Measurements from ENCODE around the gene SMIM22.

SMIM22 gene

DNA sequence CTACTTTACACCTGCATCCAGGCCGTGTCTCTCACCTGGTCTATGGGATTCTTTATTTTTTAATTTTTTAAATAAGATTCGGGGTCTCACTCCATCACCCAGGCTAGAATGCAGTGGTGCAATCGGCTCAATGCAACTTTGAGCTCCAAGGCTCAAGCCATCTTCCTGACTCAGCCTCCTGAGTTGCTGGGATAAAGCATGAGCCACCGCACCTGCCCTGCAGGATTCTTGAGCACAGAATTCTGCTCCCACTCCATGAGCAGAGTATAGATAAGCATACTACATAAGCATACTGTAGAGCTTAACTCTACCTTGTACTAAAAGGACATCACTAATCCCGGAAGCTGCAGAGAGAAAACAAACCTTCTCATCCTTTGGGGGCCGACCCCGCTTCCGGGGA, 36.4 kb downstream of the SMIM22 start:
- H3K27ac ChIP-seq (ENCODE audit: low read length), result no peak overlapping the region
- H3K4me3 ChIP-seq (ENCODE audit: low read depth in 1 of 2, low read length in 2 of 2), result no peak overlapping the region
- H3K4me1 ChIP-seq (ENCODE audit: control insufficient read depth in 1 of 2, insufficient read depth in 2 of 2, low read length in 2 of 2), result peaks cover 0 to 15% of the 10 kb centered on the region in 2 donors
- H3K9me3 ChIP-seq (ENCODE audit: control insufficient read depth in 1 of 2, low read length in 2 of 2), result no peaks in the 10 kb centered on the region
- peaks cover 40 to 65% of the 10 kb centered on the region in 2 donors for H3K36me3 ChIP-seq (ENCODE audit: control insufficient read depth in 1 of 2, insufficient read depth in 2 of 2, low read length in 2 of 2)
- no peaks in the 10 kb centered on the region for H3K27me3 ChIP-seq (ENCODE audit: low read depth, low read length)

DNA sequence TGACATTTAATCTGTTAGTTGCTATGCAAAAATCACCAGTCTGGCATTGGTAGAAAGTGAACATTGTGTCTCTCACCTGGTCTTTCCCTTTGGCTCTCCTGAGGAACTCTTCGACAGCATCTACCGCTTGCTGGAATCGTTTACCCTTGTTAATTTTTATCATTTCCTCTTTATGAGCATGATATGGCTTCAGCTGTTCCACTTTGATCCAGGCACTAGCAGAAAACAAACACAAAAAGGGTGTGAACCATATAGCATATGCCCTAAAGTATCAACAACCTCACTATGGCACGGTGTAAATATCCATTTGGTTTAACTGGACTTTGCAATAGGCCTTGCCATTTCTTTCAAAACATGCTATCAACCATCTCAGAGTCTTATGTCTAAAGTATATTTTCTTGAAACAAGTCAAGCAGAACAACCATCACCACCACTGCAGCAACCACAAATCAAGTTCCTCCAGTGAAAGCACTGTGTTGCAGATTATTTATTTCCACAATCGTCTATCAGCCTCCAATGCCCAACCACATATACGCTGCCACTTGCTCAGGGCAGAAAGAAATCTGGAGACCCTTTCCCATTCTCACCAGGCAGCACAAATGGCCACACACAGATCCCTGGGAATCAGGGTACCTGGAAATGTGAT, 37.7 kb downstream of the SMIM22 start:
- H3K36me3 ChIP-seq (ENCODE audit: control insufficient read depth in 1 of 2, insufficient read depth in 2 of 2, low read length in 2 of 2), result peaks cover 40 to 58% of the 10 kb centered on the region in 2 donors
- H3K27me3 ChIP-seq (ENCODE audit: low read depth, low read length), result no peaks in the 10 kb centered on the region
- peaks cover 0 to 7% of the 10 kb centered on the region in 2 donors for H3K4me1 ChIP-seq (ENCODE audit: control insufficient read depth in 1 of 2, insufficient read depth in 2 of 2, low read length in 2 of 2)
- no peak overlapping the region for H3K4me3 ChIP-seq (ENCODE audit: low read depth in 1 of 2, low read length in 2 of 2)
- H3K9me3 ChIP-seq (ENCODE audit: control insufficient read depth in 1 of 2, low read length in 2 of 2), result no peaks in the 10 kb centered on the region
- H3K27ac ChIP-seq (ENCODE audit: low read length), result no peak overlapping the region

DNA sequence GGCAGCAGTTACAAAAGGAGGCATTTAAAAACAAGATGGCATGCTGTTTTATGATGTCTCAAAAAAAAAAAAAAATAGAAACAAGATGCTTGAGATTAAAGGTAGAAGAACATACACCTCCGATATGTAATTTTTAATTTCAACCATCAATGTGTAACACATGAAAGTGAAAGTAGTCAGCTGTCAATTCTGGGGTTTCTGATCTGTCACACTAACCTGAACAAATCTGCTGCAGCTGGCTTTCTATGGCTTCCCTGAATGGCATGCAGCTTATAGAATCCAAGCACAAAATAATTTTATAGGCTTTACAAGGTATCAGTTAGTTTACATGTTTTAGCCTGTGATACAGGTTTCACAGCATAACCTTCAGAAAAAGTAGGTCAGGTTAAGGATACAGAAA, 38.4 kb downstream of the SMIM22 start:
- H3K27ac ChIP-seq (ENCODE audit: low read length), result no peak overlapping the region
- H3K4me3 ChIP-seq (ENCODE audit: low read depth in 1 of 2, low read length in 2 of 2), result no peak overlapping the region
- H3K36me3 ChIP-seq (ENCODE audit: control insufficient read depth in 1 of 2, insufficient read depth in 2 of 2, low read length in 2 of 2), result peaks cover 45 to 60% of the 10 kb centered on the region in 2 donors
- no peaks in the 10 kb centered on the region for H3K9me3 ChIP-seq (ENCODE audit: control insufficient read depth in 1 of 2, low read length in 2 of 2)
- H3K4me1 ChIP-seq (ENCODE audit: control insufficient read depth in 1 of 2, insufficient read depth in 2 of 2, low read length in 2 of 2), result peaks cover 0 to 7% of the 10 kb centered on the region in 2 donors
- H3K27me3 ChIP-seq (ENCODE audit: low read depth, low read length), result no peaks in the 10 kb centered on the region

DNA sequence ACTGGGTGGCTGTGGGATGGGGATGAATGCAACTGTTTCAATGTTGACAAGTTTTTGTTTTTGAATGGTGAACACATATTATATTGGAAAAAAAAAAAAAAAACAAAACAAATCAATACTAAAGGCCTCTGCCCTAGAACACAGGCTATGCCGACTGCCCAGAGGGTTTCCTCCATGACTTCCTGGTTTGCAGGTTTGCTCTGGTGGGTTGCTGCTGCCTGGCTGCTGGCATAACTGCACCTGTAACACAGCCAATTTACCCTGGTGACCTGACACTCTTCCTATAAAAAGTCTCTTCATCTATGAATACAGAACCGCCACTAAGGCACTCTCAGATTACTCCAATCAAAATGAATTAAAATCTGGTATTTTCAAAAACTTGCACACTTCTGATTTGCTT, 41.6 kb downstream of the SMIM22 start:
- Histone ChIP-seq H3K27me3 (ENCODE audit: low read depth, low read length) (no peaks in the 10 kb centered on the region), H3K4me1 (ENCODE audit: control insufficient read depth in 1 of 2, insufficient read depth in 2 of 2, low read length in 2 of 2) (peaks cover 0 to 7% of the 10 kb centered on the region in 2 donors), H3K4me3 (ENCODE audit: low read depth in 1 of 2, low read length in 2 of 2) (no peak overlapping the region), H3K27ac (ENCODE audit: low read length) (no peak overlapping the region), H3K36me3 (ENCODE audit: control insufficient read depth in 1 of 2, insufficient read depth in 2 of 2, low read length in 2 of 2) (peaks cover 45 to 63% of the 10 kb centered on the region in 2 donors), H3K9me3 (ENCODE audit: control insufficient read depth in 1 of 2, low read length in 2 of 2) (no peaks in the 10 kb centered on the region)

DNA sequence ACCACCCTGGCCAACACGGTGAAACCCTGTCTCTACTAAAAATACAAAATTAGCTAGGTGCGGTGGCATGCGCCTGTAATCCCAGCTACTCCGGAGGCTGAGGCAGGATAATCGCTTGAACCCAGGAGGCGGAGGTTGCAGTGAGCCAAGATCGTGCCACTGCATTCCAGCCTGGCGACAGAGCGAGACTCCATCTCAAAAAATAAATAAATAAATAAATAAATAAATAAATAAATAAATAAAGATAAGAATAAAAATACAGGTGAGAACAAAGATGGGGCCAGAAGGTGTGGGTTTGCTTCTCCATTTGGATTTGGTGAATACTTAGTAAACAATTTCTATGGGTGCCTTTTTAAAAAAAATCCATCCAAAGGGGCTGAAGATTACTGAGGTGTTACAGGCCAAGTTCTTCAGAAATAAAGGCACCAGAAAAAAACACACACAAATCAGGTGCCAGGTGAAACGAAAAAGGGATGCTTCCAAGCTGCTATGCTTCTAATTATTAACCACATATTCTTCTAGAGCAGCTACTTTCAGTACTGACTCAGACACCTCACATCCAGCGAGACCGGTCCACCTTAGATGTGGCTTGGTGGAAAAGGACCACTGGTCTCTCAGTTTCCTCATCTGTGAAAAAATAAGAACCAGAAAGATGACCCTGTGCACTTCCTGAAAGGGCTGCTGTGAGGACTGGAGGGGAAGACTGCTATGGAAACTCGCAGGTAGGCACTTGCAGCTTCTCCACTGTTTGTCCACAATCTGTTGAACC, 42.7 kb downstream of the SMIM22 start:
- no peaks in the 10 kb centered on the region for H3K9me3 ChIP-seq (ENCODE audit: control insufficient read depth in 1 of 2, low read length in 2 of 2)
- H3K36me3 ChIP-seq (ENCODE audit: control insufficient read depth in 1 of 2, insufficient read depth in 2 of 2, low read length in 2 of 2), result peaks cover 39 to 61% of the 10 kb centered on the region in 2 donors
- H3K27ac ChIP-seq (ENCODE audit: low read length), result no peak overlapping the region
- H3K4me1 ChIP-seq (ENCODE audit: control insufficient read depth in 1 of 2, insufficient read depth in 2 of 2, low read length in 2 of 2), result peaks cover 0 to 7% of the 10 kb centered on the region in 2 donors
- no peaks in the 10 kb centered on the region for H3K27me3 ChIP-seq (ENCODE audit: low read depth, low read length)
- no peak overlapping the region for H3K4me3 ChIP-seq (ENCODE audit: low read depth in 1 of 2, low read length in 2 of 2)

DNA sequence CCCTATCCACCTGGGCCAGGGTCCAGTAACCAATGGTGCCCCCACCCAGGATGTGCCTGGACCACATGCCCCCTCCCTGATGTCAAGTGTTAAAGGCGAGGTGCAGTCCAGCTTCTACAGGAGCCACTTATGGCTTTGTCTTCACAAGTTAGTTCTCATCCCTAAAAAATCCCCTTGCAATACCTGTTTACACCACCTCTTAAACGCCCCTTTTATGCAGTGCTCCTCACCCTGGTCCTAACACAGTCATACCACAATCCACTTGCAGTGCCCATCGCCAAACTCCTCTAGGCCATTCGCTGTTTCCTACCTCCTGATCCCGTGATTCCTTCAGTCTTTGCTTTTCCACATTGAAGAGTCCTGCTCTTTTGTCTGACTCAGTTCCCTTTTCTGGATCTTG, 44.8 kb downstream of the SMIM22 start:
- Histone ChIP-seq H3K4me1 (ENCODE audit: control insufficient read depth in 1 of 2, insufficient read depth in 2 of 2, low read length in 2 of 2) (peaks cover 0 to 2% of the 10 kb centered on the region in 2 donors), H3K36me3 (ENCODE audit: control insufficient read depth in 1 of 2, insufficient read depth in 2 of 2, low read length in 2 of 2) (peaks cover 44 to 70% of the 10 kb centered on the region in 2 donors), H3K4me3 (ENCODE audit: low read depth in 1 of 2, low read length in 2 of 2) (no peak overlapping the region), H3K9me3 (ENCODE audit: control insufficient read depth in 1 of 2, low read length in 2 of 2) (no peaks in the 10 kb centered on the region), H3K27ac (ENCODE audit: low read length) (no peak overlapping the region), H3K27me3 (ENCODE audit: low read depth, low read length) (no peaks in the 10 kb centered on the region)

DNA sequence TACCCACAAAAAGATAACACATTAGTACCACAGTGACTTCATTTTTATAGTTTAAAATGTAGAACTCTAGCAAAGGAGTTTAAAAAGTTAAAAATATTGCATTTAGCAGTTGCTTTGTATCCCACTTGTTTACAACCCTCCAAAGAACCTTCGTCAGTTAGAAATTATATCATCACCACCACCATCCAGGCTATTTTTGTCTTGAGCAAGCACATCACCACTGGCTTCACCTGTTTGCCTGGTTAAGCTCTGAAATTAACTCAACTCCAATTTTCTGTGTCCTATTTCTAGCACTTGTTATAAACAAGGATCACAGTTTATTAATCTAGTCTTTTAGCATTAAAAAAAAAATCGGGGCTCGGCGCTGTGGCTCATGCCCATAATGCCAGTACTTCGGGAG, 45.8 kb downstream of the SMIM22 start:
- no peaks in the 10 kb centered on the region for H3K27me3 ChIP-seq (ENCODE audit: low read depth, low read length)
- peaks cover 5 to 12% of the 10 kb centered on the region in 2 donors for H3K4me1 ChIP-seq (ENCODE audit: control insufficient read depth in 1 of 2, insufficient read depth in 2 of 2, low read length in 2 of 2)
- H3K27ac ChIP-seq (ENCODE audit: low read length), result no peak overlapping the region
- peaks cover 44 to 69% of the 10 kb centered on the region in 2 donors for H3K36me3 ChIP-seq (ENCODE audit: control insufficient read depth in 1 of 2, insufficient read depth in 2 of 2, low read length in 2 of 2)
- H3K9me3 ChIP-seq (ENCODE audit: control insufficient read depth in 1 of 2, low read length in 2 of 2), result no peaks in the 10 kb centered on the region
- no peak overlapping the region for H3K4me3 ChIP-seq (ENCODE audit: low read depth in 1 of 2, low read length in 2 of 2)
